HL-60/S4 (cell line): Measurements from ENCODE around the gene SUN2.

ENCODE experiments used
- in situ Hi-C: fragments of 300-500 bp; cut with MboI; formaldehyde crosslinking; loops from 2 replicates; pipeline ENCODE4 v1.14.3; 2022; ENCODE audit warnings: low sequenced_read_pairs

Gene SUN2

GRCh38 chr22:38755155-38755910 lies 465 bp downstream of the SUN2 start:
- in situ Hi-C loops = no loop called here

- in situ Hi-C loops = no loop called here
Measured at GRCh38 chr22:38754751-38755154, 1.0 kb downstream of the SUN2 start.

GRCh38 chr22:38753948-38754750 lies 1.6 kb downstream of the SUN2 start:
- in situ Hi-C loops = no loop called here

- in situ Hi-C loops = no loop called here
Measured at GRCh38 chr22:38751422-38752346, 4.1 kb downstream of the SUN2 start.

- in situ Hi-C loops = no loop called here
Measured at GRCh38 chr22:38751066-38751421, 4.8 kb downstream of the SUN2 start.

GRCh38 chr22:38750638-38751037 lies 5.2 kb downstream of the SUN2 start:
- in situ Hi-C loops = no loop called here

- in situ Hi-C loops = no loop called here
Measured at GRCh38 chr22:38750104-38750503, 5.7 kb downstream of the SUN2 start.

GRCh38 chr22:38748487-38749136 lies 7.2 kb downstream of the SUN2 start:
- in situ Hi-C loops = no loop called here

- in situ Hi-C loops = no loop called here
Measured at GRCh38 chr22:38745676-38746460, 9.9 kb downstream of the SUN2 start.

GRCh38 chr22:38744981-38745380 lies 10.8 kb downstream of the SUN2 start:
- in situ Hi-C loops = no loop called here

- in situ Hi-C loops = no loop called here
Measured at GRCh38 chr22:38742176-38742942, 13.4 kb downstream of the SUN2 start.

- in situ Hi-C loops = no loop called here
Measured at GRCh38 chr22:38741576-38741975, 14.2 kb downstream of the SUN2 start.

- in situ Hi-C loops = no loop called here
Measured at GRCh38 chr22:38741166-38741565, 14.6 kb downstream of the SUN2 start.

- in situ Hi-C loops = no loop called here
Measured at GRCh38 chr22:38740754-38741153, 15.0 kb downstream of the SUN2 start.

- in situ Hi-C loops = no loop called here
Measured at GRCh38 chr22:38740116-38740723, 15.6 kb downstream of the SUN2 start.

GRCh38 chr22:38739300-38740055 lies 16.3 kb downstream of the SUN2 start:
- in situ Hi-C loops = no loop called here

- in situ Hi-C loops = no loop called here
Measured at GRCh38 chr22:38738475-38739070, 17.2 kb downstream of the SUN2 start.
